HG02588 (cell line): ENCODE results near the gene SIX1.
A peak's percentile ranks its signal among the peaks of the same experiment; 100 is the strongest.

Experiments
- ATAC-seq: cut with Tn5 transposase; IDR thresholded peaks from one replicate; pipeline ENCODE4 v1.9.1; 2021; ENCODE audit warnings: mild to moderate bottlenecking, moderate library complexity; ENCODE audit not compliant: unreplicated experiment

SIX1 gene

DNA sequence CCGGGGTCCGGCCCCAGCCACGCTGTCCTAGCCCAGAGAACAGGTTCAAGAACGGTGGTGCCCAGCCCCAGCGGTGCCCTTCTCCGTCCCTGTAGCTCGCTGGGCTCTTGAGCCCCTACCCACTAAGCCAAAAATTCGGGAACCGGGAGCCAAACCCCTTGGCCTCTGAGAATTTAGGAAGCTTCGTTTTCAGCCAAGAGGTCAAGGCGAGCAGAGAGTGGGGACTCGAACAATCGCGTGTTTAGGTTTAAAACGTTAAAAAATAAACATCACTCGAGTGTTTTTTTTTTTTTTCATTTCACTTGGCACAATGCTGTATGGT lies 6.2 kb downstream of the SIX1 start:
- ATAC-seq, result no peak

GRCh38 chr14:60642270-60643140 lies 6.8 kb downstream of the SIX1 start:
- ATAC-seq, result no peak

DNA sequence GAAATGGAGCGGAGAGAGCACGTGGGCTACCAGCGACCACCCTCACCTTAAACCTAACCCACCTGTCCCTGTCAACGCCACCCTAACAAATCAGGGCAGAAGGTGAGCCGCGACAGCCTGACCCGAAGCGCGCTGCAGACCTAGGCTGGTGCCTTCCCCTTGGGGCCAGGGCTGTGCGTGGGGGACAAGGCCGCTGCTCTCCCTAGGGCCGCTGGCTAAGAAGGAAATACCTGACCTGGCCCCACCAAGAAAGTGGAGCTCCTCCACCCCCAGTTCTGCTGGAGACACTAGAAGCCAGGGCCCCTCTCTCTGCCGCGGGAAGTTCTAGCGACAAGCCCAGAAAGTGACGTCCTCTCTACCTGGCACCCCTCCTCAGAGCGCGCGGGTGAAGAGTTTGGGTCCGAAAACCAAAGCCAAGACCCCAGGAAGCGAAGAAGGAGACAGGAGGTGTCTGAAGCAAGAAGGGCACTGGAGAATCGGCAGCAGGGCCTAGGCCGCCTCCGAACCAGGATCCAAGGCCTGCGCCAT lies 7.5 kb downstream of the SIX1 start:
- ATAC-seq, result no peak

GRCh38 chr14:60640859-60641741 lies 8.2 kb downstream of the SIX1 start:
- ATAC-seq, result no peak

DNA sequence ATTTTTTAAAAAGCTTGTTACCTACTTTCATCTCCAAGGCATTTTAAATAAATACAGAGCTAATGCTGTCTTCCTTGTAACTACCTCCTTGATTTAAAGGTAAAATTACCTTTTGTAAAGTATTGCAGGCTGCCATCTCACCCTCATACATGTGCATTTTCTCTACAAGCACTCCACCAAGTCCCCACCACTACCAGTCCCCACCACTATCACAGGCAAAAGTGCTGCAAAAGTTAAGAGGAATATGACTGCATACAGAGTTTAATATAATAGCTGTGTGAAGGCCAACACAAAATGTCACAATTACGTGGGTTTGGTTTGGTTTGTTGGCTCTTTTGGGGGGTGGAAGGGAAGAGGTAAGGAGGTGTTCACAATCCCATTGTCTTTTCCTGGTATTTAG lies 9.6 kb downstream of the SIX1 start:
- ATAC-seq, result no peak

- ATAC-seq, result no peak
These were observed 11.6 kb downstream of the SIX1 start for GRCh38 chr14:60637479-60638315.

- no peak for ATAC-seq
These were observed 12.3 kb downstream of the SIX1 start for GRCh38 chr14:60636879-60637478.

- ATAC-seq, result no peak
These were observed 15.1 kb downstream of the SIX1 start for GRCh38 chr14:60634153-60634552.

DNA sequence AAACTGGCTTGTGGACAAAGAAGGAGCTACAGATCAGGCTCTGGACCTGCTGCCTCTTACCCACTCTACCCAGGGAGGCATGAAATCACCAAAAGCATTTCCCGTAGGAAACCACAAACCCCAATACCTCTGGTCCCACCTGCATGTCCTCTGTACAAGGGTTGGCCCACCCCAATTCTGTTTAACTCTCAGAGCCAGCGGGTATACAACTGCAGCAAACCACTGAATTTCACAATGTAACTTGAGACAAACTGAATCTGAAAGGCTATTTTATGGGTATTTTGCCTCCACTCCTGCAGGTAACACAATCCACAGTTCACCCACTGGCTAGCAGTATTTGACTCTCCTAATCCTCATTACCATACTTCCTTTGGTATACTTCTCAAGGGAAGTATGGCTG lies 16.5 kb downstream of the SIX1 start:
- no peak for ATAC-seq

GRCh38 chr14:60632257-60632656 lies 17.0 kb downstream of the SIX1 start:
- ATAC-seq, result peak; percentile 64

DNA sequence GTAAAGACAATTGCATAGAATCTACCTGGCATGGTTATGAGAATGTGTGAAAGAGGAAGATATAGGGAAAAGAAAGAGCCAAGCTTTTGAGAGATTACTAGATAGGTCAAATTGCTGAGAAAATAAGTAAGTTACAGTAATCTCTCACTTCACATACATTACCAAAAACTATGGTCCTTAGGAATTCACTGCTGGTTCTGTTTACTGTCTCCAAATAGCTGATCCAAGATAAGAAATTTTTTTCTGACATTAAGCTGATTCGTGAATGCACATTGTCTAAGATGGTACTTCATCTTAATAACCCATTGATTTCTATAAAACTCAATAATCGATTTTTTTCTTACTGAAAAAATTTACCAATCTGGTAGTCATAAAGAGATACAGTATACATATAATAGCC lies 17.4 kb downstream of the SIX1 start:
- ATAC-seq, result no peak

DNA sequence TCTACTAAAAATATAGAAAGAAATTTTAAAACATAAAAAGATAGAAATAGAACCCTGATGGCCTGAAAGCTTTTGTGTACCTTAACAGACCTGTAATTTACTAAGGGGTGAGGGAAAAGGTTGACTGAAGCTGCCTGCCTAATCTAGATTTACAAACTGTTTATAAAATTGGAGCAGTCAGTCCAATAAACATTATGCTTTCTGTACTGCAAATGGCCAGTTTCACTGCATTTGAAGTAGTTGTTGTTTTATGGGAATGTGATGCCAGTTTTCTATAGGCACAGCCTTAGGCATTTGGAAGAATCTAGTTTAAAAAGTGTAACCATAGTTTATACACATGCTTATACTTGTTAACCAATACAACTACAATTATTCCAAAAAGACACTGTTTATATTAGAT lies 19.1 kb downstream of the SIX1 start:
- no peak for ATAC-seq

GRCh38 chr14:60628892-60629291 lies 20.4 kb downstream of the SIX1 start:
- ATAC-seq, result no peak

DNA sequence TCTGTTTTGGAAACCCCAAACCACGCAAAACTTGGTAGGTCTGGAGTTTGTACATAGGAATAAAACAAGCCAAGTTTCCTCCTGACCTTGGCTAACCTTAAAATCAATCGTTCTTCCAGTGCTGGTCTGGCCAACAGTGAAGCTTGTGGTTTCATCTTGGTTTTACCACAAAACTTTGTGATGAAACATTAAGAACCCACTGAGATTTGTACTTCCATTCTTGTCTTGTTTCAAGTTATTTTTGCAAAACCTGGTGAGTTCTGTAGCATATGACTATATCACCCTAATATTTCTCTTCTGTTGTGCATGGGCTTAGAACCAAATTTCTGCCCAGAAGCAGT lies 26.4 kb downstream of the SIX1 start:
- no peak for ATAC-seq

- ATAC-seq, result no peak
These were observed 26.9 kb downstream of the SIX1 start for GRCh38 chr14:60622210-60622916.

GRCh38 chr14:60621386-60621785 lies 27.9 kb downstream of the SIX1 start:
- ATAC-seq, result no peak

DNA sequence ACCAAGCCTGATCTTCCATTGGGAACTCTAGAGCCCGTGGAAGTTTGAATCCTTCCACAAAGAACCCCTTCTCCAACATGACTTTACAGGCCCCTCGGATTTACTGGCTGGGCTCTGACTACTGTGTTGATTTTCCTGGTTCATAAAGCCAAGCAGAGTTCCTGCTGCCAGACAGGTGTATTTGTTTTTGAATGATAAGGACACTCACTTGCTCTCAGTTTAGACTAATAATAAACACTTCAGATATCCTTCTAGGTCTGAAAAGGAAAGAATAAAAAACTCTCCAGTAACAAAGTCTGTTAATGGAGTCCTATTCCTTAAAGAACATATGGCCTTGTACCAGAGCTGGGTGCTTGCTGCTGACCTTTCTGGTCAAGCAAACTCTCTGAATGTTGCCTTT lies 31.0 kb downstream of the SIX1 start:
- ATAC-seq, result no peak

DNA sequence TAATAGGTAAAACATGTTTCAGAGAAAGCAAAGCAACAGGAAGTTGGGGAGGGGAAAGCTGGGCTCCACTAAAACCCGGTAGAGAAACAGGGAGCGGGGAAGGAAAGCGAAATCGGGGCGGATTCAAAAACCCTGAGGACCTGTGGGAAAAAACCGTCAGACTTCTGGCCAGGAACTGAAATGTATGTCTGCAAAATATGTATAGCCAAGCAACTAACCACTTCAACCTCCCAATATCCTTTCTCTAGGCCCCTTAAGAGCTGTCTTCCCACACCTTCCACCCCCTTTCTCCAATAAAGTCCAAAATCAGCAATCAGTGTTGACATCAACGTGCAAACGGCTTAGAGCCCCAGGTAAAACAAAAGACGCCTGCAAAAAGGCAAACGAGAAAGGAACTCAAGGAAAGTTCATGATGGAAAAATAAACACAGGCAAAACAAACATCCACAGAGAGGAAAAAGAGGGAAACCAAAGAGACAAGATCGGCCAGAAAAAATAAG lies 32.8 kb downstream of the SIX1 start:
- ATAC-seq, result no peak

DNA sequence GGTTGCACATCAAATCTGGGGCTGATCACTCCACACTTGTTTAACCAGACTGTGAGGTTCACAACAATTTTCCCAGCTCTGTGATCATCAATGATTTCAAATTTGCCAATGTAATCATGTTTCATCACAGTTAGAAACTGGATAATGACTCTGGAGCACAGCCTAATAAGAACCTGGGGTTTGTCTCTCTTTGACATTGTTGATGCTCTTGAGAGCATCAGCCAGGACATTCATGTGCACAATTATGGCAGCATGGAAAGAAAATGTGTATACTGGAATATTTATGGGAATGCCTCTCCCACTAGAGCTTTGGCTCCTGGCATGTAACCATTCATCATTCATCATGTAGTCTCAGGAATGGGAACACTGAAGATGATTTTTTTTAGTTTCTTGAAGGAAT lies 47.0 kb downstream of the SIX1 start:
- no peak for ATAC-seq

DNA sequence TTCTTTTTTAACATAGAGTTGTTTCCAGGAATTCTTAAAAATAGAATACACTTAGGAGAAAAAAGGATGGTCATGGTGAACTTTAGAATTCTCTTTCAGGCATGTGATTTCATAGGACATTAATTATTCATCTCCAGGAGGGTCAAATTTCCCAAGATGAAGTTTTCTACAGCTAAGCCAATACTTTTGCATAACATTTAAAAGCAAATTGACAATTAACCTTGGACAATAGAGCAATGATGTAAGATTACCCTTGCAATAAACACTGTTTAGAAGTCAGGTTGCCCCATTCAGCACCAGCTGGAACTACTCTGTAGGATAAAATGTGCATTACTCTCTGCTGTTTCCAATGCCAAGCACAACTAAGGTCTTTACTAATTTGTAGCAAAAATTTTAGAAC lies 49.5 kb downstream of the SIX1 start:
- no peak for ATAC-seq
